GM19438 (cell line): ENCODE results near the gene SASH1.
"Not testable (repeated sequence)": the region's sequence is repeated elsewhere in the genome, so short reads cannot be mapped to it uniquely, and the experiment has no call there.

Source experiments
- ATAC-seq: cut with Tn5 transposase; IDR thresholded peaks from one replicate; pipeline ENCODE4 v1.9.1; 2021; ENCODE audit warnings: low read depth; ENCODE audit not compliant: unreplicated experiment

Gene SASH1

GRCh38 chr6:148328876-148329555 lies 13.6 kb upstream of the SASH1 start:
- ATAC-seq = no peak

DNA sequence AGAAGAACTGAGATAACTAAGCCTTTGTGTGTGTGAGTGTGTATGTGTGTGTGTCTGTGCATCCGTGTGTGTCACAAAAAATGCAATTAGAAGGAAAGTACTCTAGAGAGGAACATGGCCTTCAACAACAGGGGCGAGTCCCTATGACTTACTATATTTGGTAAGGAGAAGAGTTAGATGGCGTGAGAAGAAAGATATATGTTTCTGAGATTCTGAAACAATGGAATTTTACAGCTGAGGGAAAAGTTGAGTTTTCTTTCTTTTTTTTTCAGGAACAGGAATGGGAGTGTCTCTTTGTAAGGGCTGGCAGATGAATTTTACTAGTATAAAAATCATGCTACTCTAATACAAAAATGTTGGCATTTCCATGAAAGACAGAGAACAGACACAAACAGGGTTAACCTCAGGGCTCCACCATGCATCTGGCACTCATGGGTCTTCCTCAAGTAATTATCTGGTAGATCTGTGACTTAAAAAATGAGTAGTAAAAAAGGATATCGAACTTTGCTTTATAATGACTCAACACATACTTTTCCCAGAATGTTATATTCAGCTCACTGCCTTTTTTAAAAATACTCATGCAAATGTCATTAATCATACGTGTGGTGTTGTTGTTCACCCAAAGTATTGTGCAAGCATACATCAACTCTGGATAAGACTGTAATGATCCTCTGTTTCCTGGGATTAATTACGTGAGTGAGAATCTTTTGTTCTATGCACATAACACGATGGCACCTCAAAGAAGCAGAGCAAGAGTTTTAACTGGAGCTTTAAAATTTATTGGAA lies 12.8 kb upstream of the SASH1 start:
- ATAC-seq = no peak

DNA sequence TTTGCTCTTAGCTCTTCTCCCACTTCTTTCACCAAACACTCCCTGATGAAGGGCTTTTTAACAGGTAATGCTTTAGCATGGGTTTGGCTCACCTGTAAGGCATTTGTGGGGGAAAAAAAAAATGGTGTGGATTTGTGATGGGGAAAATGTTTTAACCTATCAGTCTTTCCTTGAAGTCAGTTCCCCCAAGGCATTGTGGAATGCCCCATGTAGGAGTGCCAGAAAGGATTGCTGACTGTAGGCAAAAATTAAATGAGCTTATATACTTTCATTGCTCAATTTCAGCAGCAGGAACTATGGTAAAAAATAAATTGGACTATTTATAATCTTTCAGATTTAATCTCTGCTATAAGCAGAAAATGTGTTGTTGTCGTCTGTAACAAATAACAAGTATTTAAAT lies 10.6 kb upstream of the SASH1 start:
- no peak for ATAC-seq

DNA sequence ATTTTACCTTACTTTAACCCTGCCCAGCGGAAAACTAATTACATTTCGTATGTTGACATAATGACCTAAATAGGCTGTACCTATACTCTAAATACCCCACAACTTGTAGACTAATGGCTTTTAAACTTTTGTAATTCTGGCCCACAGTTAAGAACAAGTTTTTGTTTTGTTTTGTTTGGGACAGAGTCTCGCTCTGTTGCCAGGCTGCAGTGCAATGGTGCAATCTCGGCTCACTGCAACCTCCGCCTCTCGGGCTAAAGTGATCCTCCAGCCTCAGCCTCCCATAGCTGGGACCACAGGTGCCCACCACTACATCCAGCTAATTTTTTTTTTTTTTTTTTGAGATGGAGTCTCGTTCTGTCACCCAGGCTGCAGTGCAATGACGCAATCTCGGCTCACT lies 5.7 kb upstream of the SASH1 start:
- ATAC-seq = no peak

- no peak for ATAC-seq
These were observed 2.9 kb upstream of the SASH1 start for GRCh38 chr6:148339766-148340165.

DNA sequence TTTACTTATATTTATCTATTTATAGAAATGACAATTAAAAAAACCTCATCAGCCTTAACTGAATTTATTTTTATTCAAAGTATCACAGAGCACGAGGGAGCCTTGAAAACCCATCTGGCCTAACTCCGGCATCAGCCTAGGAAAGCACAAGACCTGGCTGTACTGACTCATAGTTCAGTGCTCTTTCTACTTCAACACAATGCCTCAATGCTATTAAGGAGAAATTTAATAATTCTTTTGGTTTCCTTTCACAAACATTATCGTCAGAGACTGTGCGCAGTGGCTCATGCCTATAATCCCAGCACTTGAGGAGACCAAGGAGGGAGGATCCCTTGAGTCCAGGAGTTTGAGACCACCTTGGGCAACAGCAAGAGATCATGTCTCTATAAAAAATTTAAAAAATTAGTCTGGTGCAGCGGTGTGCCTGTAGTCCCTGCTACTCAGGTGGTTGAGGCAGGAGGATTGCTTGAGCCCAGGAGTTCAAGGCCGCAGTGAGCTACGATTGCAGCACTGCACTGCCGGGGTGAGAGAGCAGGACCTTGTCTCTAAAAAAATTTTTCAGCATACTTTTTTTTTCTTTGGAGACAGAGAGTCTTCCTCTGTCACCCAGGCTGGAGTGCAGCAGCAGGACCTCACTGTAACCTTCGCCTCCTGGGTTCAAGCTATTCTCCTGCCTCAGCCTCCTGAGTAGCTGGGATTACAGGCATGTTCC lies 1.9 kb upstream of the SASH1 start:
- ATAC-seq = no peak

GRCh38 chr6:148342100-148342349 lies 613 bp upstream of the SASH1 start:
- peak; percentile 0 for ATAC-seq

GRCh38 chr6:148343047-148343782 lies 577 bp downstream of the SASH1 start:
- ATAC-seq = no peak

DNA sequence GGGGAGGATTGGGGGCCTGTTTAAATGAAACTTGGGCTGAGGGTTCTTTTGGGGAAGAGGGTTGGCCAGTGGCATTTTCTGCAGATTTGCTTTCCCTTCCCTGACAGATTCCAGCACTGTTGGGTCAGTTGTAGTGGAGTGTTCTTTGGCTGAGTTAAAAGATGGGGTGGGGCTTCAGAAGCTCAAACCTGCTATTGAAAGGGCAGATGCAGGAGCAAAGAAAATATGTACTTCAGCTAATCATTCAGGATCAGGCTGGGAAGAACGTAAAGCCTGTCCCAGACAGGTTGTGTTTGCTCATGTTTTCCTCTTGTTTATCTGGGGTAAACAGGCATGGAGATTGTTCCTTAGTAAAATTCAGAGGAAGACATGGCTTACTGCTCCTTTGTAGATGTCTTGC lies 2.5 kb downstream of the SASH1 start:
- no peak for ATAC-seq

DNA sequence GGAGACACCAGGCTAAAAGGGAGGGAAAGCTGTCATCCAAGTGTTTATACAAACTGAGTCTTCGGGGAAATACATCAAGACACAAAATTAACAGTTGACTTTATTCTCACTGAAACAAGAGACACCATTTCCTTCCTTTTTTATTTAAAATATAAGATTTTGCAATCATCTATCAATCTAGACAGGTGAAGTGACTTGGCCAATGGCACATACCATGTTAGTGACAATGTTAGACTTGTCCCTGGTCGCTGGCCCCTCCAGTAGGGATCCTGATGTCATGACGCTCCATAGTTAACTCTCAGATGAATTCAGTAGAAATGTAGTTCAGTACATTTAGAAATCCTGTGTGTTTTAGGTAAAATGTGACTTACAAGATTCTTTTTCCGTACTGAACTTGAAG lies 2.9 kb downstream of the SASH1 start:
- ATAC-seq = no peak

DNA sequence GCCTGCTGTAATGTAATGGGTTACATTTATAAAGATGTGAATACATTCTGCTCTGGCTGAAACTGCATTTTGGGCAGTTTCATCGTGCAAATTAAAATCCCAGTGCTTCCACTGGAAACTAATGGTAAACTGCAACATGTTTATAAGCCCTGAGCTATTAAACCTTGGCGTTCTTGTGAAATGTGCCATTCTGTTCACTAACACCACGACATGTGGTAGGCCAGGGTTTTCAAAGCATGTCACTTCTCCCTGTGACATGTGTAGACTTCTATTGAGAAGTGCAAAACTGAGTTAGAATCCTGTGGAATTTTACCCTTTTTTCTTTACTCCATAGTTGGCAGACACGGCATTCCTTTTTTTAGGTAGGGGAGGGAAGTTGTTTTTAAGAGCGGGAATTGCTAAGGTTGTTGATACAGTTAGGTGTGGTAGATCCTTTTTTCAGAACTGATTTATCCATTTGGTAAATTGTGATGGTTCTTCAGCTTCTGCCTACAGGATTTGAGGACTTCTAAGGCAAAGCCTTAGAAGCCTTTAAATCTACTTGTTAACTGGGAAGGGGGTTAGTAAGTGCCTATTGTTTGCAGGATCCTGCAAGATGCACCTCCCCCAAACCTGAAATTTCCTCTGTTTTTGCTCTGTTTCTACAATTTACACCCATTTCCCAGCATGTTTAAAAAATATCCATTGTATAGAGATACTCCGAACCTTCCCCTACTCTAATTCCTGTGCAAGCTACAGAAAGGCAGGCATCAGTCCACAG lies 4.2 kb downstream of the SASH1 start:
- ATAC-seq = no peak

DNA sequence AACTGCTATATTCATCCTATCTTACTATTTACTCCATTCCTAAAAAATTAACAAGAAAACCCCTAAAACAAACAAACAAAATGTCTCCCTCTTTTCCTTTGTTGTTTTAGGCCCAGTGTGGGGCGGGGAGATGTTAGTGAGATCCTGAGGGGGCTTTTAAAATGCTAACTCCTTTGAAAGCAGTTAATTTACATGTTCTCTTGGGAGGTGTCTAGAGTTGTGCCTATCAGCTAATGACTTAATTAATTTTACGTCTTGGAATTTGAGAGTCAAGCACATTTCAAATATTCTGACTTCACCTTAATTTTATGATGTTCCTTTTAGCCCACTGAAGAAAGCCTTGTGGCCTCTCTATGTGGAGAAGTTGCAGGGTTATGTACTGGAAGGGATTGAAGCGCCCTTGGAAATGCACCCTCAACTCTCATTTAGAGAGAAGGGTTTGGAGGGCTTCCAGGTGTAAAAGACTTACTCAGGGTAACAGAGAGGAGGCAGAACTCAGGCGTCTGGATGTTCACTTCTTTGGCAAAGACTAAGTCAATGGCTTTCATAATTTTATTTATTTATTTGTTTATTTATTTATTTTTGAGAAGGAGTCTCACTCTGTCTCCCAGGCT lies 4.9 kb downstream of the SASH1 start:
- no peak for ATAC-seq

- ATAC-seq = no peak
These were observed 5.7 kb downstream of the SASH1 start for GRCh38 chr6:148348335-148348734.

- no peak for ATAC-seq
These were observed 6.1 kb downstream of the SASH1 start for GRCh38 chr6:148348778-148349177.

DNA sequence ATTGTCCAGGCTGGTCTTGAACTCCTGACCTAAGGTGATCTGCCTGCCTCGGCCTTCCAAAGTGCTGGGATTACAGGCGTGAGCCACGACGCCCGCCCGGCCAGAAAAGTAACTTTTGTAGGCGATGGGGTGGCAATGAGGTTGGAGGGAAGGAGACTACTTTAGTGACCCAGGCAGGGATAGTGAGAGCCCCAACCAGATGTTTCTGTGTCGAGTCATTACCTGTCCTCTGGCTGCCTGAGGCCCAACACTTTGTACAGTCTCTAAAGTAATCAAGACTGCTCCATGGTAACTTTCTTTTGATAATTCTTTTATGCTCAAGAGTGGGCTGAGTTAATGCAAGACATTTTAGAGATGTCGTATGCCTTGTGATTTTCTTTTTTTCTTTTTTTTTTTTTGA lies 6.8 kb downstream of the SASH1 start:
- no peak for ATAC-seq

- no peak for ATAC-seq
These were observed 8.7 kb downstream of the SASH1 start for GRCh38 chr6:148351309-148351708.

DNA sequence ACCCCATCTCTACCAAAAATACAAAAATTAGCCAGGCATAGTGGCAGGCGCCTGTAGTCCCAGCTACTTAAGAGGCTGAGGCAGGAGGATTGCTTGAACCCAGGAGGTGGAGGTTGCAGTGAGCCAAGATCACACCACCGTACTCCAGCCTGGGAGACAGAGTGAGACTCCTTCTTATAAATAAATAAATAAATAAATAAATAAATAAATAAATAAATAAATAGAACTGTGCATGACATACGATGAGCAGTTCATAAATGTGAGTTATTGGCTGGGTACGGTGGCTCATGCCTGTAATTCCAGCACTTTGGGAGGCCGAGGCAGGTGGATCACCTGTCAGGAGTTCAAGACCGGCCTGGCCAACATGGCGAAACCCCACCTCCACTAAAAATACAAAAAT lies 9.8 kb downstream of the SASH1 start:
- not testable (repeated sequence) for ATAC-seq

- no peak for ATAC-seq
These were observed 15.7 kb downstream of the SASH1 start for GRCh38 chr6:148358196-148358785.

GRCh38 chr6:148359228-148359627 lies 16.6 kb downstream of the SASH1 start:
- ATAC-seq = no peak
